Measurements from ENCODE around the gene RUBCN.

DNA sequence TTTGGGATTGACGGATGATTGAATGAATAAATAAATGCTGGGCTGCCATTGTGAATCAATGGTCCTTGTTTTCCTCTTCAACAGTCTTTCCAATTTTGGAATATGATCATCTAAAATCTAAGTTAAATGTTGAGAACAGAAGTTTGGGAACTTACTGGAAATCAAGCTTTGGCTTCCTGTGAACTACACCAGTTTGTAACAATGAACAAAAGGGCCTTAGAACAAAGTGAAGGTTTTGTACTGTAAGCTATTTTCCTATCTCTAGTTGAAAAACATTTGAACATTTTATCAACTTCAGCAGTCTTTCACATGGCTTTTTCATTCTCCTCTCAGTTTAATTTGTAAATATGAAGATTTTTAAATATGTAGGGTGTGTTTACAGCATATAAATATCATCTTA lies 66.3 kb downstream of the RUBCN start:
- TF ChIP-seq, protein P1, sequence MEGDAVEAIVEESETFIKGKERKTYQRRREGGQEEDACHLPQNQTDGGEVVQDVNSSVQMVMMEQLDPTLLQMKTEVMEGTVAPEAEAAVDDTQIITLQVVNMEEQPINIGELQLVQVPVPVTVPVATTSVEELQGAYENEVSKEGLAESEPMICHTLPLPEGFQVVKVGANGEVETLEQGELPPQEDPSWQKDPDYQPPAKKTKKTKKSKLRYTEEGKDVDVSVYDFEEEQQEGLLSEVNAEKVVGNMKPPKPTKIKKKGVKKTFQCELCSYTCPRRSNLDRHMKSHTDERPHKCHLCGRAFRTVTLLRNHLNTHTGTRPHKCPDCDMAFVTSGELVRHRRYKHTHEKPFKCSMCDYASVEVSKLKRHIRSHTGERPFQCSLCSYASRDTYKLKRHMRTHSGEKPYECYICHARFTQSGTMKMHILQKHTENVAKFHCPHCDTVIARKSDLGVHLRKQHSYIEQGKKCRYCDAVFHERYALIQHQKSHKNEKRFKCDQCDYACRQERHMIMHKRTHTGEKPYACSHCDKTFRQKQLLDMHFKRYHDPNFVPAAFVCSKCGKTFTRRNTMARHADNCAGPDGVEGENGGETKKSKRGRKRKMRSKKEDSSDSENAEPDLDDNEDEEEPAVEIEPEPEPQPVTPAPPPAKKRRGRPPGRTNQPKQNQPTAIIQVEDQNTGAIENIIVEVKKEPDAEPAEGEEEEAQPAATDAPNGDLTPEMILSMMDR (IDR thresholded peaks at IDR 0.05) = no peak
- TF ChIP-seq POLR2A (IDR thresholded peaks at IDR 0.05) = no peak

All from esophagus squamous epithelium (tissue), 4 donors.